GM12878 (cell line): ENCODE measurements around the gene ALCAM. TPM values are rescaled to one million over a fixed set of nuclear protein-coding genes. Genes with fewer than 3 reads are reported as not detected.

Source experiments
- ATAC-seq: fragments of 200-7000 bp; cut with Tn5 transposase; 3 replicates; pipeline ENCODE4 v1.9.1; 2020; ENCODE audit warnings: mild to moderate bottlenecking, moderate library complexity
- BruUV-seq: library from RNA; stranded (reverse); fragments of 400-500 nt; replicated peaks from 2 replicates; lab custom pipeline; 2021; lab: Mats Ljungman, UMichigan
- CTCF ChIA-PET: fragments of 300-600 bp; sonication (Branson Sonifier 250); formaldehyde crosslinking; extraction: SDS; loops from one replicate; lab custom pipeline; 2021; ENCODE audit warnings: inconsistent platforms; lab: Yijun Ruan, JAX
- POLR2A ChIA-PET: fragments of 350-600 bp; formaldehyde crosslinking; extraction: SDS; loops from one replicate; lab custom pipeline; 2021; ENCODE audit warnings: inconsistent platforms; lab: Charles Lee
- RAD21 ChIA-PET: fragments of 300-600 bp; sonication (Branson Sonifier 250); formaldehyde crosslinking; loops from one replicate; lab custom pipeline; 2023; ENCODE audit warnings: antibody characterized with exemption; ENCODE audit not compliant: unreplicated experiment; lab: Charles Lee
- SMC1A ChIA-PET: fragments of 300-600 bp; sonication (Branson Sonifier 250); formaldehyde crosslinking; loops from one replicate; lab custom pipeline; 2023; ENCODE audit not compliant: unreplicated experiment, uncharacterized antibody; lab: Charles Lee
- DNase-seq: peaks from one replicate; pipeline ENCODE4 v3.0.0-alpha.2; 2011; ENCODE audit warnings: low read depth, low spot score
- FAIRE-seq: peaks from 3 replicates; lab custom pipeline; 2011; peaks lifted over from hg19 to GRCh38; lab: Jason Lieb, UNC
- H2AFZ ChIP-seq: 2 replicates; pipeline ENCODE4 v1.6.0; 2011; ENCODE audit warnings: low read depth, low read length, control low read depth; ENCODE audit not compliant: control insufficient read depth
- H3K27ac ChIP-seq: 2 replicates; pipeline ENCODE4 v1.5.1; 2011; ENCODE audit warnings: control low read depth; ENCODE audit not compliant: control insufficient read depth, insufficient read depth
- H3K27me3 ChIP-seq, 2 experiments: replicated peaks in 1 of 2; 2 replicates each; pipeline versions ENCODE4 v1.6.0 to v1.6.1; 2011; ENCODE audit warnings: low read length in 1 of 2; ENCODE audit not compliant: control insufficient read depth in 2 of 2, insufficient read depth in 2 of 2
- H3K36me3 ChIP-seq, 2 experiments: 2 replicates each; pipeline ENCODE4 v1.5.1; 2011; ENCODE audit warnings: low read length in 1 of 2; ENCODE audit not compliant: control insufficient read depth in 2 of 2, insufficient read depth in 2 of 2
- H3K4me1 ChIP-seq: 2 replicates; pipeline ENCODE4 v1.6.1; 2011; ENCODE audit warnings: mild to moderate bottlenecking, low read length, moderate library complexity, mixed read lengths; ENCODE audit not compliant: control insufficient read depth, insufficient read depth
- H3K4me2 ChIP-seq: 2 replicates; pipeline ENCODE4 v1.6.0; 2011; ENCODE audit warnings: control low read depth; ENCODE audit not compliant: control insufficient read depth, insufficient read depth
- H3K4me3 ChIP-seq: fragments of 200-600 bp; sonication (generic); 2 replicates; pipeline ENCODE4 v1.5.1; 2016
- H3K79me2 ChIP-seq: 2 replicates; pipeline ENCODE4 v1.6.0; 2011; ENCODE audit warnings: low read length; ENCODE audit not compliant: control insufficient read depth, insufficient read depth
- H3K9ac ChIP-seq: 2 replicates; pipeline ENCODE4 v1.8.0; 2011; ENCODE audit warnings: low read length, control low read depth, mixed read lengths; ENCODE audit not compliant: control insufficient read depth, insufficient read depth
- H3K9me3 ChIP-seq: replicated peaks from 3 replicates; pipeline ENCODE4 v1.5.1; 2011; ENCODE audit warnings: mild to moderate bottlenecking, low read length; ENCODE audit not compliant: control insufficient read depth, insufficient read depth
- H4K20me1 ChIP-seq: 2 replicates; pipeline ENCODE4 v1.6.0; 2011; ENCODE audit not compliant: control insufficient read depth, insufficient read depth
- BCL3 ChIP-seq: IDR thresholded peaks from 2 replicates; pipeline ENCODE4 v1.6.1; 2011; ENCODE audit warnings: borderline replicate concordance, low read depth, mild to moderate bottlenecking, moderate library complexity, low read length; ENCODE audit not compliant: insufficient read depth, poor library complexity, severe bottlenecking
- EP300 ChIP-seq, 2 experiments: fragments of 150-350 bp in 1 of 2; IDR thresholded peaks; 2 replicates each; pipeline ENCODE4 v1.6.1; 2011 to 2012; ENCODE audit warnings: low read depth in 2 of 2, low read length in 2 of 2, borderline replicate concordance in 1 of 2, improper control_type of control experiment in 1 of 2, inconsistent platforms in 1 of 2; ENCODE audit not compliant: control insufficient read depth in 1 of 2
- RB1 ChIP-seq: fragments of 450-650 bp; formaldehyde crosslinking; IDR thresholded peaks from 2 replicates; pipeline ENCODE4 v1.6.1; 2017; ENCODE audit warnings: mild to moderate bottlenecking, borderline replicate concordance
- SMARCA5 ChIP-seq: fragments of 450-650 bp; IDR thresholded peaks from 2 replicates; pipeline ENCODE4 v1.6.1; 2017; ENCODE audit warnings: mild to moderate bottlenecking
- ZNF592 ChIP-seq: fragments of 450-650 bp; IDR thresholded peaks from 2 replicates; pipeline ENCODE4 v1.6.1; 2017; ENCODE audit warnings: mild to moderate bottlenecking, moderate library complexity
- WGBS: methylation state at CpG from one replicate; pipeline ENCODE4 v1.1.6; 2016; ENCODE audit warnings: low lambda C conversion rate; ENCODE audit not compliant: insufficient replicate concordance, insufficient coverage; ENCODE audit errors: missing lambda C conversion rate; 5-methylcytosine and 5-hydroxymethylcytosine counted together
- in situ Hi-C: fragments of 300-500 bp; cut with MboI; formaldehyde crosslinking; loops from 9 replicates; pipeline ENCODE4 v1.14.3; 2018; ENCODE audit warnings: mixed read lengths
- intact Hi-C: fragments of 100-400 bp; cut with micrococcal nuclease; formaldehyde crosslinking; loops from one replicate; pipeline ENCODE4 v1.14.2; 2022; ENCODE audit not compliant: unreplicated experiment
- polyA plus RNA-seq, 11 experiments: library from polyadenylated mRNA; depleted of rRNA in 4 of 11; unstranded in 6 of 11; stranded (reverse) in 5 of 11; fragments of >200 nt; fragmentation: Nextera tagmentation in 4 of 11; fragmentation: Illumina TruSeq in 1 of 11; extraction: Ambion mirVana in 4 of 11; extraction: Trizol in 1 of 11; gene quantifications; 1 replicate in 1 of 11; 2 replicates in 10 of 11; pipeline versions ENCODE4 v1.2.1 to v1.2.3, GENCODE V29; 2011 to 2016; ENCODE audit warnings: inconsistent platforms in 2 of 11, missing spikeins in 2 of 11, low read depth in 1 of 11
- total RNA-seq, 4 experiments: library from RNA; depleted of rRNA in 3 of 4; stranded (reverse); fragments of >200 nt in 3 of 4; fragmentation: Illumina TruSeq in 1 of 4; extraction: Trizol in 1 of 4; gene quantifications; 2 replicates each; pipeline versions ENCODE4 v1.2.1 to v1.2.3, GENCODE V29; 2013 to 2021

Gene ALCAM
- total and polyA plus RNA-seq, 10 of the 15 experiments (the other 5 are each of a cell fraction or from before 2014, with no cell fraction given): 12.2 to 54.2 (median 32.6) TPM

- no peak for TF ChIP-seq BCL3
- TF ChIP-seq EP300 (IDR thresholded peaks at IDR 0.05; ENCODE audit: borderline replicate concordance in 1 of 2, control insufficient read depth in 1 of 2, low read depth in 2 of 2, low read length in 2 of 2): no peak
- TF ChIP-seq SMARCA5: no peak
- TF ChIP-seq ZNF592: no peak
- TF ChIP-seq, all 136 proteins: peak for 0
Measured at GRCh38 chr3:105504440-105504951, 137.8 kb downstream of the ALCAM start (continued).

- FAIRE-seq (no peak), ATAC-seq (no peak), DNase-seq (no peak)
- H3K4me3 ChIP-seq: no peak overlapping the region
- intact Hi-C loops: no loop called here
- H2AFZ ChIP-seq: no peak overlapping the region
- RAD21 ChIA-PET: interaction anchor here (1.3 to 3.0 kb wide), 3 partner anchors 13 to 136 kb away, joined by 3 to 9 read pairs (median 4); no protein-coding TSS in a partner anchor
- TF ChIP-seq RB1: no peak
- TF ChIP-seq, all 136 proteins: peak for 0
- CTCF ChIA-PET: interaction anchor here (0.8 to 4.7 kb wide), 7 partner anchors 12 to 1232 kb away, joined by 3 to 33 read pairs (median 3); no protein-coding TSS in a partner anchor
- Histone ChIP-seq H3K79me2 (no peaks in the 10 kb centered on the region), H3K9me3 (no peaks in the 10 kb centered on the region; the same call in 1 of the 3 replicates), H3K9ac (no peak overlapping the region), H3K27ac (no peak overlapping the region), H3K4me2 (no peak overlapping the region), H3K27me3 (no peaks in the 10 kb centered on the region), H4K20me1 (no peaks in the 10 kb centered on the region), H3K4me1 (no peaks in the 10 kb centered on the region), H3K36me3 (no peaks in the 10 kb centered on the region)
- no TSS peak for BruUV-seq
- POLR2A ChIA-PET: interaction anchor here (2.7 kb wide), 1 partner anchor 137 kb away, joined by 10 read pairs; no protein-coding TSS in a partner anchor
- in situ Hi-C loops: loop anchor here (25.0 kb wide), 2 partner anchors 1218 to 1393 kb away; no protein-coding TSS in a partner anchor
- 83% methylated on average over 5 of the region's 5 CpGs for WGBS
- SMC1A ChIA-PET: interaction anchor here (0.6 to 3.3 kb wide), 8 partner anchors 10 to 603 kb away, joined by 3 to 14 read pairs (median 4); no protein-coding TSS in a partner anchor
Measured at GRCh38 chr3:105505170-105505569, 138.5 kb downstream of the ALCAM start.
